Astrocyte (in vitro differentiated cells and primary cell): ENCODE data around the gene ATP1B1. TPM values are rescaled to one million over a fixed set of nuclear protein-coding genes. Genes with fewer than 3 reads are reported as not detected.

Experiments
- DNase-seq: peaks from one replicate; pipeline ENCODE4 v3.0.0-alpha.2; 2010; ENCODE audit warnings: low read depth
- FAIRE-seq: peaks from 2 replicates; lab custom pipeline; 2011; peaks lifted over from hg19 to GRCh38; lab: Jason Lieb, UNC
- H2AFZ ChIP-seq: 2 replicates; pipeline ENCODE4 v1.6.0; 2012; ENCODE audit warnings: low read depth, low read length, inconsistent platforms
- H3K27ac ChIP-seq: 2 replicates; pipeline ENCODE4 v1.5.1; 2011; ENCODE audit warnings: low read depth, low read length, inconsistent platforms
- H3K27me3 ChIP-seq: 2 replicates; pipeline ENCODE4 v1.6.0; 2011; ENCODE audit warnings: low read length, inconsistent platforms; ENCODE audit not compliant: insufficient read depth
- H3K36me3 ChIP-seq: 2 replicates; pipeline ENCODE4 v1.5.1; 2011; ENCODE audit warnings: low read length, inconsistent platforms; ENCODE audit not compliant: insufficient read depth
- H3K4me1 ChIP-seq: 2 replicates; pipeline ENCODE4 v1.5.1; 2011; ENCODE audit warnings: low read length, inconsistent platforms; ENCODE audit not compliant: insufficient read depth
- H3K4me2 ChIP-seq: 2 replicates; pipeline ENCODE4 v1.6.0; 2012; ENCODE audit warnings: low read length, inconsistent platforms
- H3K4me3 ChIP-seq: 2 replicates; pipeline ENCODE4 v1.5.1; 2011; ENCODE audit warnings: low read depth, mild to moderate bottlenecking, low read length, inconsistent platforms; ENCODE audit not compliant: insufficient read depth
- H3K79me2 ChIP-seq: 2 replicates; pipeline ENCODE4 v1.6.0; 2012; ENCODE audit warnings: mild to moderate bottlenecking, low read length, inconsistent platforms; ENCODE audit not compliant: insufficient read depth
- H3K9ac ChIP-seq: 2 replicates; pipeline ENCODE4 v1.6.0; 2012; ENCODE audit warnings: mild to moderate bottlenecking, low read length, inconsistent platforms
- H3K9me3 ChIP-seq: 2 replicates; pipeline ENCODE4 v1.5.1; 2012; ENCODE audit warnings: low read depth, mild to moderate bottlenecking, low read length, inconsistent platforms; ENCODE audit not compliant: insufficient read depth
- H4K20me1 ChIP-seq: 2 replicates; pipeline ENCODE4 v1.6.0; 2012; ENCODE audit warnings: low read length, inconsistent platforms; ENCODE audit not compliant: insufficient read depth
- H3K27ac Mint-ChIP-seq: one replicate; pipeline ENCODE4 v1.8.0; 2021; ENCODE audit warnings: mild to moderate bottlenecking, mixed read lengths; ENCODE audit not compliant: unreplicated experiment
- H3K27me3 Mint-ChIP-seq: one replicate; pipeline ENCODE4 v1.8.0; 2021; ENCODE audit warnings: low read depth, mixed read lengths; ENCODE audit not compliant: unreplicated experiment
- H3K36me3 Mint-ChIP-seq: one replicate; pipeline ENCODE4 v1.8.0; 2021; ENCODE audit warnings: low read depth, mixed read lengths; ENCODE audit not compliant: unreplicated experiment
- H3K4me1 Mint-ChIP-seq: one replicate; pipeline ENCODE4 v1.8.0; 2021; ENCODE audit warnings: low read depth, mixed read lengths; ENCODE audit not compliant: unreplicated experiment
- H3K4me3 Mint-ChIP-seq: one replicate; pipeline ENCODE4 v1.8.0; 2021; ENCODE audit warnings: mild to moderate bottlenecking, moderate library complexity, mixed read lengths; ENCODE audit not compliant: unreplicated experiment
- H3K9me3 Mint-ChIP-seq: one replicate; pipeline ENCODE4 v1.8.0; 2021; ENCODE audit warnings: mild to moderate bottlenecking, mixed read lengths; ENCODE audit not compliant: unreplicated experiment
- CTCF ChIP-seq: IDR thresholded peaks from 2 replicates; pipeline ENCODE4 v1.5.1; 2011; ENCODE audit warnings: low read depth, mild to moderate bottlenecking, inconsistent platforms, low read length, moderate library complexity; ENCODE audit not compliant: insufficient read depth
- EZH2 ChIP-seq: IDR thresholded peaks from 2 replicates; pipeline ENCODE4 v1.6.1; 2012; ENCODE audit warnings: mild to moderate bottlenecking, low read length, inconsistent platforms; ENCODE audit not compliant: insufficient read depth
- total RNA-seq: library from RNA; stranded (reverse); gene quantifications from 2 replicates; pipeline ENCODE4 v1.2.1, GENCODE V29; 2021

ATP1B1 gene
- total RNA-seq, 1 donor from 2014 or later, result 56.5 TPM

GRCh38 chr1:169060043-169060722 is 46.3 kb upstream of the ATP1B1 start:
- no peak overlapping the region for H3K4me2 ChIP-seq
- H3K4me1 ChIP-seq, result no peaks in the 10 kb centered on the region
- Mint-ChIP-seq H3K27ac (peak overlapping the region; percentile 14), H3K36me3 (no peaks in the 10 kb centered on the region), H3K4me1 (peaks cover 11% of the 10 kb centered on the region), H3K27me3 (peaks cover 3% of the 10 kb centered on the region), H3K9me3 (peaks cover 1% of the 10 kb centered on the region), H3K4me3 (no peak overlapping the region)
- DNase-seq (no peak), FAIRE-seq (no peak)
- H3K27me3 ChIP-seq, result no peaks in the 10 kb centered on the region
- H3K27ac ChIP-seq, result no peak overlapping the region
- no peaks in the 10 kb centered on the region for H4K20me1 ChIP-seq
- no peak overlapping the region for H3K4me3 ChIP-seq
- H2AFZ ChIP-seq, result no peak overlapping the region
- H3K9ac ChIP-seq, result no peak overlapping the region
- no peak for TF ChIP-seq CTCF
- no peak for TF ChIP-seq EZH2
- H3K9me3 ChIP-seq, result no peaks in the 10 kb centered on the region
- no peaks in the 10 kb centered on the region for H3K36me3 ChIP-seq
- H3K79me2 ChIP-seq, result no peaks in the 10 kb centered on the region

- H3K27ac Mint-ChIP-seq, result no peak overlapping the region
- Histone ChIP-seq H3K27ac (no peak overlapping the region), H3K79me2 (no peaks in the 10 kb centered on the region), H3K27me3 (no peaks in the 10 kb centered on the region), H4K20me1 (no peaks in the 10 kb centered on the region), H3K4me1 (no peaks in the 10 kb centered on the region), H3K4me3 (no peak overlapping the region), H3K9ac (no peak overlapping the region), H3K9me3 (no peaks in the 10 kb centered on the region), H2AFZ (no peak overlapping the region), H3K36me3 (no peaks in the 10 kb centered on the region), H3K4me2 (no peak overlapping the region)
- H3K4me1 Mint-ChIP-seq, result peaks cover 11% of the 10 kb centered on the region
- H3K27me3 Mint-ChIP-seq, result peaks cover 3% of the 10 kb centered on the region
- no peak overlapping the region for H3K4me3 Mint-ChIP-seq
- TF ChIP-seq EZH2, result no peak
- no peak for TF ChIP-seq CTCF
- peaks cover 1% of the 10 kb centered on the region for H3K9me3 Mint-ChIP-seq
- no peaks in the 10 kb centered on the region for H3K36me3 Mint-ChIP-seq
- no peak for DNase-seq
- FAIRE-seq, result no peak
These were observed 45.4 kb upstream of the ATP1B1 start for GRCh38 chr1:169060919-169061639.

- H3K36me3 ChIP-seq, result no peaks in the 10 kb centered on the region
- no peak overlapping the region for H3K27ac Mint-ChIP-seq
- H3K36me3 Mint-ChIP-seq, result no peaks in the 10 kb centered on the region
- H3K4me3 ChIP-seq, result no peak overlapping the region
- no peak overlapping the region for H3K27ac ChIP-seq
- H3K27me3 Mint-ChIP-seq, result no peaks in the 10 kb centered on the region
- TF ChIP-seq CTCF, result no peak
- no peak for TF ChIP-seq EZH2
- no peaks in the 10 kb centered on the region for H3K27me3 ChIP-seq
- DNase-seq (no peak), FAIRE-seq (no peak)
- H3K4me1 ChIP-seq, result no peaks in the 10 kb centered on the region
- H3K9ac ChIP-seq, result no peak overlapping the region
- H3K4me3 Mint-ChIP-seq, result no peak overlapping the region
- H3K4me1 Mint-ChIP-seq, result peaks cover 11% of the 10 kb centered on the region
- peaks cover 1% of the 10 kb centered on the region for H3K9me3 Mint-ChIP-seq
- no peak overlapping the region for H3K4me2 ChIP-seq
- H3K9me3 ChIP-seq, result no peaks in the 10 kb centered on the region
- no peaks in the 10 kb centered on the region for H3K79me2 ChIP-seq
- H2AFZ ChIP-seq, result no peak overlapping the region
- no peaks in the 10 kb centered on the region for H4K20me1 ChIP-seq
These were observed 44.3 kb upstream of the ATP1B1 start for GRCh38 chr1:169062152-169062551.
